Activated CD4-positive, alpha-beta memory T cell treated with anti-CD3 and anti-CD28 coated beads, Interleukin-2, amount 10 ng/mL, durations not matched to agents 7 days and 5 days (primary cell): ENCODE data around the gene LIG3. TPM values are rescaled to one million over a fixed set of nuclear protein-coding genes. Genes with fewer than 3 reads are reported as not detected.
"Not testable (repeated sequence)": the region's sequence is repeated elsewhere in the genome, so short reads cannot be mapped to it uniquely, and the experiment has no call there.

Experiments used
- CTCF ChIA-PET: fragments of 350-600 bp; sonication (Branson Sonifier 250); formaldehyde crosslinking; loops from one replicate; lab custom pipeline; 2021; ENCODE audit warnings: antibody characterized with exemption, inconsistent platforms; lab: Charles Lee
- POLR2A ChIA-PET: fragments of 350-600 bp; sonication (Branson Sonifier 250); formaldehyde crosslinking; loops from one replicate; lab custom pipeline; 2021; ENCODE audit warnings: antibody characterized with exemption; lab: Charles Lee
- DNase-seq: peaks from one replicate; pipeline ENCODE4 v3.0.0-alpha.2; 2020
- H3K27ac Mint-ChIP-seq: one replicate; pipeline ENCODE4 v1.8.0; 2021; ENCODE audit warnings: mild to moderate bottlenecking, mixed read lengths
- H3K27me3 Mint-ChIP-seq: one replicate; pipeline ENCODE4 v1.8.0; 2021; ENCODE audit warnings: mixed read lengths
- H3K36me3 Mint-ChIP-seq: one replicate; pipeline ENCODE4 v1.8.0; 2021; ENCODE audit warnings: low read depth, mixed read lengths
- H3K4me1 Mint-ChIP-seq: one replicate; pipeline ENCODE4 v1.8.0; 2021; ENCODE audit warnings: mixed read lengths
- H3K4me3 Mint-ChIP-seq: one replicate; pipeline ENCODE4 v1.8.0; 2021; ENCODE audit warnings: mild to moderate bottlenecking, mixed read lengths
- H3K9me3 Mint-ChIP-seq: one replicate; pipeline ENCODE4 v1.8.0; 2021; ENCODE audit warnings: mixed read lengths
- total RNA-seq, 2 experiments: library from RNA; stranded (reverse); gene quantifications; one replicate each; pipeline ENCODE4 v1.2.3, GENCODE V29; 2021

LIG3 gene
- 10 to 100 TPM; 35.0 to 38.3 TPM for total RNA-seq

DNA sequence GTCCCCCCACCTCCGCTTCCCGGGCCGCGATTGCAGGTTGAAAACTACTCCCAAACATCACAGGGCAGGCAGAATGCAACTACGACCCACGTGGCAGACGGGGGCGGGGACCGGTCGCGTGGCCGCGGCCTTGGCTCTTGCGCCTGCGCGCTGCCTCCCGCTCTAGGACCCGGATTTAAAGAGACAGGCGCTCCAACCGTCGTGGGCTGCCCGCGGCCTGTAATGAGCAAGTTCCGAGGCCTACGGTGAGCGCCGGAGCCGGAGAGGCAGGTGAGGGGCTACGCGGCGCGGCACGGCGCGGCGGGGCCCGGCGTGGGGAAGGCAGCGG lies at the start of gene LIG3:
Gene LIG3 (plus strand): TSS at position 160 of the 328 bp plus-strand sequence. CDS start 2,494 bp downstream, outside the sequence.
- Mint-ChIP-seq H3K27me3 (no peaks in the 10 kb centered on the region), H3K36me3 (peaks cover 2% of the 10 kb centered on the region), H3K4me1 (peaks cover 58% of the 10 kb centered on the region), H3K27ac (peak within 1 kb of the TSS; percentile 93), H3K4me3 (peak within 1 kb of the TSS; percentile 79), H3K9me3 (no peaks in the 10 kb centered on the region)
- DNase-seq = peak; percentile 94
- POLR2A ChIA-PET = interaction anchor here (0.9 to 5.2 kb wide), 22 partner anchors 8 to 556 kb away, joined by 3 to 33 read pairs (median 6); partner anchors contain the start of genes CCT6B, RAD51D, RFFL and ZNF830
- CTCF ChIA-PET = interaction anchor here (0.9 to 3.9 kb wide), 5 partner anchors 9 to 438 kb away, joined by 3 to 18 read pairs (median 3); partner anchors contain the start of gene RAD51D

DNA sequence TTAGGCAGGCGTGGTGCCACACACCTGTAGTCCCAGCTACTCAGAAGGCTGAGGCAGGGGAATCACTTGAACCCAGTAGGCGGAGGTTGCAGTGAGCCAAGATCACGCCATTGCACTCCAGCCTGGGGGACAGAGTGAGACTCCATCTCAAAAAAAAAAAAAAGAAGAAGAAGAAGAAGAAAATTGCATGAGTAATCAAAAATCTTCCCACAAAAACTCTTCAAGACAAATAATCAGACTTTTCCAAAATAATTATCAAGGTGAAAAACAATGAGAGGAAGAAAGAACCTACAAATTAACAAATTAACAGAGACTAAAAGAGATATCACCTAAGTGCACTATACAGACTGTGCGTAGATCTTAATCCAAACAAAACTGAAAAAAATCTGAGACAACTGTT lies 29.5 kb upstream of the LIG3 start:
- CTCF ChIA-PET = interaction anchor here (0.8 kb wide), 1 partner anchor 68 kb away, joined by 4 read pairs; no protein-coding TSS in a partner anchor
- not testable (repeated sequence) for H3K27ac Mint-ChIP-seq

DNA sequence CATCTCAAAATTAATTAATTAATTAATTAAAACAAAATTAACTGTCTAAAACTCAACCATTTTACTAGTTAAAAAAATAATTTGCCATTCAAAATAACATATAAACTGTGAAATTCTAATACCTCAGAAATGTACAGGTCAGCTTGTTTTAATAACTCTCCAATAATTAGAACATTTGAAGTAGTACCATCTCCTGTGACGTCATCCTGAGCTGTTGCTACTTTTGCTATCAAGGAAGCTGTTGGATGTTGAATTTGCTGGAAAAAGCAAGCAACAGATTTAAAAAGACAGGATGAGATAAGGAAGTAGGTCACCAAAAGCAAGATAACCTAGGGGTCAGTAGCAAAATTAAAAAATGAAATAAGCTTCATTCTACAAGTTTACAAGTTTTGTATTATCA lies 21.9 kb upstream of the LIG3 start:
- CTCF ChIA-PET = interaction anchor here (0.8 to 1.6 kb wide), 3 partner anchors 23 to 162 kb away, joined by 4 to 5 read pairs (median 4); partner anchors contain the start of gene RAD51D
- H3K27ac Mint-ChIP-seq = no peak overlapping the region
- peaks cover 13% of the 10 kb centered on the region for H3K36me3 Mint-ChIP-seq
- H3K9me3 Mint-ChIP-seq = no peaks in the 10 kb centered on the region
- POLR2A ChIA-PET = no interaction called here
- peaks cover 26% of the 10 kb centered on the region for H3K4me1 Mint-ChIP-seq
- H3K27me3 Mint-ChIP-seq = peaks cover 8% of the 10 kb centered on the region
- no peak for DNase-seq
- H3K4me3 Mint-ChIP-seq = no peak overlapping the region

More for the DNA sequence above, 29.5 kb upstream of the LIG3 start:
- not testable (repeated sequence) for H3K36me3 Mint-ChIP-seq, DNase-seq, H3K4me3 Mint-ChIP-seq, H3K27me3 Mint-ChIP-seq, H3K9me3 Mint-ChIP-seq, H3K4me1 Mint-ChIP-seq
- POLR2A ChIA-PET = interaction anchor here (2.1 kb wide), 1 partner anchor 10 kb away, joined by 5 read pairs; no protein-coding TSS in a partner anchor

DNA sequence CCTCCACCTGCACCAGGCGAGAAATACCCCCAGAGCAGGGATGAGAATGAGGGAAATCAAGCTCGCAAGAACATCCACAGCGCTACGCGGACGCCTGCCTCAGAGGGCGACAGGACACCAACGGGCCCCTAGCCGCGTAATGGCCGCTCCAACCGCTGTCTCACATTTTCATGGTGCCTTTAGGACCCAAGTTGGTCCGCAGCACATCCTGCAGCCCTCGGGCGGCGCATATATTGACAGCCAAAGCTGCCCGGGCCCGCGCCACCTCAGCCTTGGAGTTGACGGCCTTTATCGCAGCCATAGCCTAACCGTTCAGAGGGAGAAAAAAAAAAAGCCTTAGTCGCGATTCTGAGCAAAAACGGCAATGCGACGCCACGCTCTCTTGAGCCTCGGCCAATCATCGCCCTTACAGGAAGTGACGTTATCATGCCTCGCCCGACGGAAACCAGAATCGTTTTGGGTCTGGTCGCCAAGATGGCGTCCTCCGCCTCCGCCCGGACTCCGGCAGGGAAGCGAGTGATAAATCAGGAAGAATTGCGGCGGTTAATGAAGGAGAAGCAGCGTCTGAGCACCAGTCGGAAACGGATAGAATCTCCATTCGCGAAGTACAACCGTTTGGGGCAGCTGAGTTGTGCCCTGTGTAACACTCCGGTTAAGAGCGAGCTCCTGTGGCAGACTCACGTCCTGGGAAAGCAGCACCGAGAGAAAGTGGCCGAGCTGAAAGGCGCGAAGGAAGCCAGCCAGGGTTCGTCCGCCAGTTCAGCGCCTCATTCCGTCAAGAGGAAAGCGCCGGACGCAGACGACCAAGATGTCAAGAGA lies 19.0 kb upstream of the LIG3 start, which contains the start of the genes CCT6B and ZNF830:
Gene CCT6B (minus strand): TSS at position 368 of the 819 bp plus-strand sequence. CDS start 67 bp downstream, at position 301.
Gene ZNF830 (plus strand): TSS at position 448 of the 819 bp plus-strand sequence. CDS start 27 bp downstream, at position 475.
- H3K27me3 Mint-ChIP-seq = peaks cover 5% of the 10 kb centered on the region
- DNase-seq = peak; percentile 93
- H3K4me1 Mint-ChIP-seq = peaks cover 31% of the 10 kb centered on the region
- no peaks in the 10 kb centered on the region for H3K9me3 Mint-ChIP-seq
- H3K27ac Mint-ChIP-seq = peak within 1 kb of the TSS; percentile 97
- peaks cover 27% of the 10 kb centered on the region for H3K36me3 Mint-ChIP-seq
- POLR2A ChIA-PET = interaction anchor here (0.6 to 2.0 kb wide), 24 partner anchors 8 to 472 kb away, joined by 3 to 56 read pairs (median 3); partner anchors contain the start of genes LIG3, NLE1, RAD51D and RFFL
- peak within 1 kb of the TSS; percentile 98 for H3K4me3 Mint-ChIP-seq
- CTCF ChIA-PET = interaction anchor here (0.6 to 1.1 kb wide), 3 partner anchors 13 to 500 kb away, joined by 3 to 7 read pairs (median 4); no protein-coding TSS in a partner anchor

DNA sequence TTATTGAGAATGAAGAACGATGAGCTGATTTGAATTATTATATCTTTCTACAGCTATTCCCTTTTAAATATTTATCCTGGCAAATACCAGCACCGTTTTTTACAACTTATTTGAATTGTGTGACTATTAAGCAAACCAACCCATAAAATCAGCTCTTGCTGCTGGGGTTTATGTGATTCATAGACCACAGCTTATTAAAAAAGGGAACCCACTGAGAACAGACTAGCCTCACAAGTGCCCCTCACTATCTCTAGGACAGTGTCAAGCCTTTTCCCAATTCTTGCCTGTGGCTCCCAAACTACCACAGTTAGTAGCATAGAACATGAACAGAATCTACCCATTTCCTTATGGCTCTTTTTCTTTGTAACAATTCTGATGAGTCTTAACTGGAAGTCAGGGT lies 6.1 kb upstream of the LIG3 start:
- DNase-seq = no peak
- Mint-ChIP-seq H3K4me1 (peaks cover 37% of the 10 kb centered on the region), H3K36me3 (no peaks in the 10 kb centered on the region), H3K9me3 (no peaks in the 10 kb centered on the region), H3K27ac (peak overlapping the region; percentile 80), H3K4me3 (no peak overlapping the region), H3K27me3 (no peaks in the 10 kb centered on the region)
- ChIA-PET CTCF (interaction anchor here (0.9 to 2.1 kb wide), 8 partner anchors 13 to 612 kb away, joined by 3 to 15 read pairs (median 4); partner anchors contain the start of genes CCT6B, RAD51D and ZNF830), POLR2A (interaction anchor here (0.9 to 5.2 kb wide), 10 partner anchors 9 to 167 kb away, joined by 3 to 56 read pairs (median 6); partner anchors contain the start of genes CCT6B, RAD51D, RFFL and ZNF830)

DNA sequence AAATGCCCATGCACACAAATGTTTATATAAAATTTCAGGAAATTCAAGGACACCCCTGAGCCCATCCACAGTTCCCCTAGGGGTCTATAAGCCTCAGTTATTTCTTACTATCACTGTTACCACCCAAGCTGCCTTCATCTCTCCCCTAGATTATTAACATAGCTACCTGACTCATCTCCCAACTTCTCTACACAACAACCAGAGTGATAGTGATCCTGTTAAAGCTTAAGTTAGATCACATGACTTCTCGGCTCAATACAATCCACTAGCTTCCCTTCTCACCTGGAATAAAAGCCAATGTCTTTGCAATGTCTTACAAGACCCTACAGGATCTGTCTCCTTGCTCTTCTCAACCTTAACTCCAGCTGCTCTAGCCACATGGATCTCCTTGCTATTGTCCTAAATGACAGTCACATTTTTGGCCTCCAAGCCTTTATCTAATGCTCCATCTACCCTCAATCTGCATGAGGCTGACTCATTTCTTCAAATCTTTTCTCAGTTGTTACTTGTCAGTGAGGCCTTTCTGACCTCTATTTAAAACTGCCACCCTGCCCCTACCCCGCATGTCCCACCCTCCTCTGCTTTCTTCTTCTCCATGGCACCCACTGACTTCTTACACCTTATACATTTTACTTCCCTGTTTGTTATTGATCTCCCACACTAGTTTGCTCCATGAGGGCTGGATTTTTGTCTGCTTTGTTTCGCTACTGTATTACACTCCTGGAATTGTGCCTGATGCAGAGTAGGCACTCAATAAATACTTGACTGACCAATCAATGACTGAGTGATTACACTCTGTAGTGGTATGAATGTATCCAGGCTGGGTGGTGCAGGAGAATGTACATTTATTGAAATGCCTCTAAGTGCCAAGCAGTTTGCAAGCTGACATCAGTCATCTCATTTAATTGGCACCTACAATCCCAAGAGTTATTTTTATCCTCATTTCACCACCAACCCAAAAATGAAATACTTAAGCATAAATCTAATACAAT lies 5.2 kb upstream of the LIG3 start:
- peaks cover 46% of the 10 kb centered on the region for H3K4me1 Mint-ChIP-seq
- DNase-seq = peak; percentile 26

DNA sequence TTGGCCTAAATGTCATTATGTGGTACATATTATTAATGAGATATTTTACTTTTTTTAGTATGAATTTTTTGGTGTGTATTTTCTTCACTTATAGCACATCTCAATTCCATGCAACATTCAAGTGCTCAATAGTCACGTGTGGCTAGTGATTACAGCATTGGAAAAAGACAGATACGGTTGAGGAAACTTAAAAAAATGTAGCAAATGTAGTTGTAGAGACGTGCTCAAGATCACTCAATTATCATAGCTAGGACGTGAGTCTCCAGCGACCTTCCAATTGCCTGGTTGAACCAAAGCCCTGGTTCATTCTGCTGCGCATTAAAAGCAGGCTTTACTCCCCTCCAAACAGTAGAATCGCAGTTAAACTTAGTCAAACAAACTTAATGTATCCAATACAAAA lies 1.2 kb upstream of the LIG3 start:
- Mint-ChIP-seq H3K4me1 (peaks cover 63% of the 10 kb centered on the region), H3K36me3 (no peaks in the 10 kb centered on the region)
- POLR2A ChIA-PET = interaction anchor here (1.3 to 5.2 kb wide), 7 partner anchors 11 to 117 kb away, joined by 5 to 33 read pairs (median 17); partner anchors contain the start of genes CCT6B, RFFL and ZNF830

More for the DNA sequence above, 5.2 kb upstream of the LIG3 start:
- Mint-ChIP-seq H3K36me3 (no peaks in the 10 kb centered on the region), H3K27ac (peak overlapping the region; percentile 80), H3K4me3 (peak overlapping the region; percentile 21), H3K9me3 (no peaks in the 10 kb centered on the region), H3K27me3 (no peaks in the 10 kb centered on the region)
- POLR2A ChIA-PET = interaction anchor here (0.8 to 5.2 kb wide), 12 partner anchors 8 to 166 kb away, joined by 3 to 56 read pairs (median 6); partner anchors contain the start of genes CCT6B, RAD51D, RFFL and ZNF830
- CTCF ChIA-PET = interaction anchor here (0.8 to 2.1 kb wide), 8 partner anchors 16 to 613 kb away, joined by 3 to 15 read pairs (median 4); partner anchors contain the start of gene RAD51D

DNA sequence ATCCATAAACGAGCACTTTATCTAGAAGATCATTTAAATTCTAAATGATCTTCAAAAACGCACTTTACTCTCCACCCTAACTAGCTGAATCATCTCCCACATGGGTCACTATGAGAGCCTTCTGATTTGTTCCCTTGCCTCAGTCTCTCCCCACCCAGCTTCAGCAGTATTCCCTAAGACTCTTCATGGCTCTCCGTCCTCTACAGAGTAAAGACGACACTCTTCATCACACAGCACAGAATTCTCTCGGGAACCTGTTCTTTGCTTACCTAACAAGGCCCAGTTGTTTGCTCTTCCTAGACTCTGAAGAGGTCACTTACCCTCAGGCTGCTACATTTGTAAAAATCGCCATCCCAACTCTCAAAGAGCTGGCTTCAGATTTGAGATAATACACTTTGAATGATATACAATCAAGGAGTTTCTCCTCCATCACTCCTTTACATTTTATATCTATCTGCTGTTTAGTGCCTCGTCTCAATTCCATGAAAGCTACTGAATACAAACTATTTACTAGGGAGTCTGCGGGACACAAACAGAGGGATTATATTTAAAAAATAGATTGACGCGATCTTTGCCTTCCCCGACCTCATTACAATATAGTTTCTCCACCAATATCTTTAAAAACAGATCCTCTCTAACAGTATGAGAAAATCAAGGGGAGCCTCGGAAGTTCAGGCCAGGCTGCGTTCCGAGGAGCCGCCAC lies 511 bp upstream of the LIG3 start:
- CTCF ChIA-PET = interaction anchor here (0.9 to 3.9 kb wide), 5 partner anchors 8 to 140 kb away, joined by 3 to 18 read pairs (median 4); partner anchors contain the start of genes RAD51D and RFFL
- Mint-ChIP-seq H3K27me3 (no peaks in the 10 kb centered on the region), H3K36me3 (no peaks in the 10 kb centered on the region), H3K4me1 (peaks cover 60% of the 10 kb centered on the region), H3K27ac (peak overlapping the region; percentile 89), H3K9me3 (no peaks in the 10 kb centered on the region), H3K4me3 (peak overlapping the region; percentile 79)
- no peak for DNase-seq
- POLR2A ChIA-PET = interaction anchor here (0.9 to 5.2 kb wide), 21 partner anchors 8 to 557 kb away, joined by 3 to 33 read pairs (median 6); partner anchors contain the start of genes CCT6B, RAD51D, RFFL and ZNF830

More for the DNA sequence above, 1.2 kb upstream of the LIG3 start:
- H3K27ac Mint-ChIP-seq = no peak overlapping the region
- no peak overlapping the region for H3K4me3 Mint-ChIP-seq
- no peaks in the 10 kb centered on the region for H3K27me3 Mint-ChIP-seq
- DNase-seq = no peak
- CTCF ChIA-PET = interaction anchor here (1.6 to 3.9 kb wide), 2 partner anchors 84 to 140 kb away, joined by 4 to 18 read pairs; partner anchors contain the start of genes RAD51D and RFFL
- no peaks in the 10 kb centered on the region for H3K9me3 Mint-ChIP-seq

DNA sequence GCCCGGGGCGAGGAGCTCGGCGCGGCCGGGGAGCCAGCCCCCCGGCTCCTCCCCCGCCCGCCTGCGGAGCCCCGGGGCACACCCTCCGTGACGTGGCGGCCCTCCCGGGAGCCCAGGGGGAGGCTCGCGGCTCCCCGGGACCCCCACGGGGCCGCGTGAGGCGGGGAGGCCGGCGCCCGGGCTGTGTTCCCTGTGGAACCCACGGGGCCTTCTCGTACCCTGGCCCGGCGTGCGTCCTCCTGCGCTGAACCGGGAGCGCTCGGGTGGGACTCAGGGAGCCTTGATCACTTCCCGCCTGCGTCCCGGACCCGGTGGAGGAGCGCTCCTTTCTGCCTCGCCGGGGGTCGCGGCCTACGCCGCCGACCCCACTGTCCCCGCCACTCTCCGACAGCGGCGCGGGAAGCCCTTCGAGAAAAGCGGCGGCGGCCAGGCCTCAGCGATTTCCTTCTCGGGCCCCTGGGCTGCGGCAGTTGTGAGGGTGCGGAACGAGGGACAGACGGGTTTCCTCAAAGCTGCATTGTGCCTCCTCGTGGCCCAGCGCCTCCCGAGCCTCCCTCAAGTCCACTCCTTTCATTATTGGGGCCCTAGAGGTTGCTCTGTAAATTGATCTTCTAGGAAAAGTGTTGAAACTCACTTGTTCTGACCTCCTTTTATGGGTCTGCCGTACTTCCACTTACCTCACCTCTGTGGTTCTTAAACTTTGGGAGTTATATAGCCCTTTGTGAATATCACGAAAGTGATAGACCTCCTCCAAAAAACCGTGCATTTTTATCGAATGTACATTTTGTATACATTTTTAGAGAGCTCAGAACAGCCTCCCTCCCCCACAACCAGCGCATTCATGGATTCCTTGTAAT lies 597 bp downstream of the LIG3 start:
- ChIA-PET CTCF (interaction anchor here (0.8 to 3.9 kb wide), 10 partner anchors 10 to 438 kb away, joined by 3 to 18 read pairs (median 4); partner anchors contain the start of genes CCT6B, RAD51D and ZNF830), POLR2A (interaction anchor here (0.6 to 5.2 kb wide), 28 partner anchors 9 to 556 kb away, joined by 3 to 33 read pairs (median 5); partner anchors contain the start of genes CCT6B, RAD51D, RFFL and ZNF830)
- peak overlapping the region; percentile 79 for H3K4me3 Mint-ChIP-seq
- peaks cover 4% of the 10 kb centered on the region for H3K36me3 Mint-ChIP-seq
- H3K9me3 Mint-ChIP-seq = no peaks in the 10 kb centered on the region
- H3K4me1 Mint-ChIP-seq = peaks cover 54% of the 10 kb centered on the region
- peak overlapping the region; percentile 93 for H3K27ac Mint-ChIP-seq
- peak; percentile 81 for DNase-seq
- H3K27me3 Mint-ChIP-seq = no peaks in the 10 kb centered on the region
